ENCODE results near the gene FNTB. TPM values are rescaled to one million over a fixed set of nuclear protein-coding genes. Genes with fewer than 3 reads are reported as not detected.
A peak's percentile ranks its signal among the peaks of the same experiment; 100 is the strongest.

Gene FNTB, protein sequence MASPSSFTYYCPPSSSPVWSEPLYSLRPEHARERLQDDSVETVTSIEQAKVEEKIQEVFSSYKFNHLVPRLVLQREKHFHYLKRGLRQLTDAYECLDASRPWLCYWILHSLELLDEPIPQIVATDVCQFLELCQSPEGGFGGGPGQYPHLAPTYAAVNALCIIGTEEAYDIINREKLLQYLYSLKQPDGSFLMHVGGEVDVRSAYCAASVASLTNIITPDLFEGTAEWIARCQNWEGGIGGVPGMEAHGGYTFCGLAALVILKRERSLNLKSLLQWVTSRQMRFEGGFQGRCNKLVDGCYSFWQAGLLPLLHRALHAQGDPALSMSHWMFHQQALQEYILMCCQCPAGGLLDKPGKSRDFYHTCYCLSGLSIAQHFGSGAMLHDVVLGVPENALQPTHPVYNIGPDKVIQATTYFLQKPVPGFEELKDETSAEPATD
- polyA plus RNA-seq (2013, experiment 1 of 2) = 10.8 TPM
- 11.0 TPM for polyA plus RNA-seq (2013, experiment 2 of 2)

DNA sequence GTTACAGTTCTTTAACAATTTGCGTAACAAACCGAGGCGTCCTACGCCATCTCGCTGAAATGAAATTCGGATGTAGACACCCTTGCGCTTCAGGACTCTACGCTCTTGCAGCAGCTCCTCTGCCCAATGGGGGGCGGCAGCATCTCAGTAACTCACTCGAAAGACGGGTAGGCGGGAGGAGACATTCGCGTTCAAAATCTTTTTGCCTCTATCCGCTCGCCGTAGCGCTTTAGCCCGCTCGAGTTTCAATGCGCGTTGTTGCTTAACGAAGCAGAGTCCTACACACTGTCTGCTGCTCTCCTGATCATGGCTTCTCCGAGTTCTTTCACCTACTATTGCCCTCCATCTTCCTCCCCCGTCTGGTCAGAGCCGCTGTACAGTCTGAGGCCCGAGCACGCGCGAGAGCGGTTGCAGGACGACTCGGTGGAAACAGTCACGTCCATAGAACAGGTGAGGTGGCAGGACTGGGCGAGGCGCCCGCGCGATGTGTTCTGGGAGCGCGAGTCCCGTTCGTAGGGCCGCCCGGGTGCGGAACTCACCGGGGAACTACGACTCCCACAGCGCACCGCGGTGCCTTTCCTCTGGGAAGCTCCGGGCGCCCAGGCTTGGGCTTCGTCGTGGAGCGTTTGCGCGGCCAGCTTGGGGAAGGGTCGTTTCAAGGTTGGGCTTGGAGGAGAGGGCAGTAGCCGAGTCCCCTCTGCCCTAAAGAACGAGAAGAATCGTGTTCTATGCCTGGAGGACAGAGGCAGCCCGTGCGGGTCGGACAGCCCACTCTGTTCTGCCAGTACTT, at the start of gene FNTB:
TSS of gene FNTB (plus strand) at position 248 of the 790 bp plus-strand sequence. CDS start at position 307, 59 bp downstream.
- Histone ChIP-seq H3K23ac (ENCODE audit: low read depth, low read length, poor library complexity) (peak within 1 kb of the TSS; percentile 27), H3K4me1 (ENCODE audit: control insufficient read depth in 2 of 2, insufficient read depth in 1 of 2, low read depth in 1 of 2, low read length in 2 of 2) (peaks cover 0 to 2% of the 10 kb centered on the region in 2 donors), H3K4me3 (ENCODE audit: low read length in 2 of 2) (peak within 1 kb of the TSS; percentile 90 to 92), H3K4me2 (ENCODE audit: insufficient read depth, low read length, poor library complexity, severe bottlenecking) (peak within 1 kb of the TSS; percentile 86), H2BK5ac (ENCODE audit: low read length) (peak within 1 kb of the TSS; percentile 0), H3K18ac (ENCODE audit: low read length) (peak within 1 kb of the TSS; percentile 87), H3K14ac (ENCODE audit: low read length) (peak within 1 kb of the TSS; percentile 92), H4K91ac (ENCODE audit: low read depth, low read length, poor library complexity) (no peak within 1 kb of the TSS), H3K9ac (ENCODE audit: low read depth, low read length, poor library complexity) (peak within 1 kb of the TSS; percentile 89), H3K4ac (ENCODE audit: low read length) (no peak within 1 kb of the TSS), H3K36me3 (replicated peaks in 1 of 2; ENCODE audit: control insufficient read depth in 2 of 2, insufficient read depth in 2 of 2, low read length in 2 of 2) (no peaks in the 10 kb centered on the region), H2BK15ac (ENCODE audit: low read length) (no peak within 1 kb of the TSS), H2AK5ac (ENCODE audit: low read depth, low read length) (peak within 1 kb of the TSS; percentile 73), H2BK120ac (ENCODE audit: low read depth, low read length) (no peak within 1 kb of the TSS), H3K9me3 (replicated peaks in 1 of 2; ENCODE audit: control insufficient read depth in 2 of 2, insufficient read depth in 1 of 2, low read depth in 1 of 2, low read length in 2 of 2) (no peaks in the 10 kb centered on the region), H3K79me1 (ENCODE audit: low read depth, low read length) (peaks cover 3% of the 10 kb centered on the region), H3K27ac (replicated peaks; ENCODE audit: low read length) (peak within 1 kb of the TSS; percentile 52), H2AFZ (ENCODE audit: low read length) (peak within 1 kb of the TSS; percentile 94), H2BK12ac (ENCODE audit: low read length) (no peak within 1 kb of the TSS), H4K8ac (ENCODE audit: low read depth, low read length) (no peak within 1 kb of the TSS), H3K27me3 (ENCODE audit: control insufficient read depth in 3 of 3, insufficient read depth in 3 of 3, low read depth in 1 of 3, low read length in 3 of 3) (peaks cover 0 to 5% (median 0%) of the 10 kb centered on the region in 3 experiments)
- peak; percentile 96 for DNase-seq (ENCODE audit: low spot score)
- no CpG with 5 or more reads among the region's 65 CpGs for WGBS, 2 donors (ENCODE audit: extremely low coverage in 2 of 2, insufficient read length in 2 of 2, insufficient replicate concordance in 1 of 2)

DNA sequence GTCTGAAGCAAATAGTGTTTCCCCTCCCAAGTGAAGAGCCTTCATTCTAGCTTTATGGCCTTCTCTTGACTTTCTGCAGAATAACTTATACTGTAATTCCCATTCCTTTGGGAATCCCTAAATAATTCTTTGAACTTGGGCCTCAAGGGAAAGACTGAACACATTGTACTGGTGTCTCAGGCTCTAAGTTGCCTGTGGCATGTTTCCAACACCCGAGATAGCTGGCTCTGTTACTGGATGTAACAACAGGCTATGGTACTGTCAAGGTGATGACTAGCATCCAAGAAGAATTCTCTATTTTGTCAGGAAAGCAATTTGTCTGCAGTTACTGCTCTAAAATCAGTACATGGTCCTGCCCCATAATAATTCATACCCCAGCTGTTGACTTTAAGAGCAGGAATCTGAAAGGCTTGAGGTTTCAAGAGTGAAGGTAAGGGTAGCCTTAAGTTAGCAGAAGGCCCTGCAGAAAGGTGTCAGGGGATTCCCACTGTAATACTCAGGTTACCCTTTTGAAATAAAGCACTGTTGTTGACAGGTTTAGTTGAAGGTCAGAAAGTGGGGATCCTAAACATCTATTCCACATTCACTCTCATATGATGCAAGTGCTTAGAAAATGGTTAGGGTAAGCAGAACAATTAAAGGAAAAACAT, 49.4 kb upstream of the FNTB start:
- no CpG with 5 or more reads among the region's 1 CpG for WGBS, 2 donors (ENCODE audit: extremely low coverage in 2 of 2, insufficient read length in 2 of 2, insufficient replicate concordance in 1 of 2)

DNA sequence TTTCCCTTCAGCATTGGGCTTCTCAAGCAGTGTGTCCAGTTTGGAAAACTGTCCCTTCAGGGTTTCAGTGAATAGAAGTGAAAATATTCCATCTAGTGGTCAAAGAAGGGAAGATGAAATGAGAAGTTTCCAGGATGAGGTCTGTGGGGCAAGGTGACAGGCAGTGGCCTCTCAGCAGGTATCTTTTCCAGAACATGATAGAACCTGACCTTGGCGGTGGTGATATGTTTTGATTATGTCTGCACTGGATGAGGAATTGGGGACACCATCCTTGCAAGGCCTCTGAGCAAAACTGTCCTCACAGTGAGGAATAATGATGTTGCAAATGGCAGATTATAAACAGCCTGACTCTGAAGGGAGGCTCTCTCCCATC, 48.9 kb upstream of the FNTB start:
- H2AFZ ChIP-seq (ENCODE audit: low read length) = no peak overlapping the region
- no peak overlapping the region for H3K4ac ChIP-seq (ENCODE audit: low read length)
- H3K4me3 ChIP-seq (ENCODE audit: low read length in 2 of 2) = no peak overlapping the region
- H3K79me1 ChIP-seq (ENCODE audit: low read depth, low read length) = no peaks in the 10 kb centered on the region
- peaks cover 0 to 1% of the 10 kb centered on the region in 2 donors for H3K4me1 ChIP-seq (ENCODE audit: control insufficient read depth in 2 of 2, insufficient read depth in 1 of 2, low read depth in 1 of 2, low read length in 2 of 2)
- no CpG with 5 or more reads among the region's 1 CpG for WGBS, 2 donors (ENCODE audit: extremely low coverage in 2 of 2, insufficient read length in 2 of 2, insufficient replicate concordance in 1 of 2)
- no peak overlapping the region for H2BK5ac ChIP-seq (ENCODE audit: low read length)
- H2BK15ac ChIP-seq (ENCODE audit: low read length) = no peak overlapping the region
- no peak overlapping the region for H3K27ac ChIP-seq (replicated peaks; ENCODE audit: low read length)
- H2BK120ac ChIP-seq (ENCODE audit: low read depth, low read length) = no peak overlapping the region
- no peak overlapping the region for H4K8ac ChIP-seq (ENCODE audit: low read depth, low read length)
- H3K36me3 ChIP-seq (replicated peaks in 1 of 2; ENCODE audit: control insufficient read depth in 2 of 2, insufficient read depth in 2 of 2, low read length in 2 of 2) = peaks cover 3 to 42% of the 10 kb centered on the region in 2 donors
- H3K9me3 ChIP-seq (replicated peaks in 1 of 2; ENCODE audit: control insufficient read depth in 2 of 2, insufficient read depth in 1 of 2, low read depth in 1 of 2, low read length in 2 of 2) = no peaks in the 10 kb centered on the region
- DNase-seq (ENCODE audit: low spot score) = no peak
- no peak overlapping the region for H3K23ac ChIP-seq (ENCODE audit: low read depth, low read length, poor library complexity)
- no peak overlapping the region for H2BK12ac ChIP-seq (ENCODE audit: low read length)
- no peak overlapping the region for H3K14ac ChIP-seq (ENCODE audit: low read length)
- H3K18ac ChIP-seq (ENCODE audit: low read length) = no peak overlapping the region
- H2AK5ac ChIP-seq (ENCODE audit: low read depth, low read length) = no peak overlapping the region
- H3K27me3 ChIP-seq (ENCODE audit: control insufficient read depth in 3 of 3, insufficient read depth in 3 of 3, low read depth in 1 of 3, low read length in 3 of 3) = no peaks in the 10 kb centered on the region
- H3K9ac ChIP-seq (ENCODE audit: low read depth, low read length, poor library complexity) = no peak overlapping the region
- no peak overlapping the region for H3K4me2 ChIP-seq (ENCODE audit: insufficient read depth, low read length, poor library complexity, severe bottlenecking)
- H4K91ac ChIP-seq (ENCODE audit: low read depth, low read length, poor library complexity) = no peak overlapping the region

More for the DNA sequence above, 49.4 kb upstream of the FNTB start:
- Histone ChIP-seq H3K27me3 (ENCODE audit: control insufficient read depth in 3 of 3, insufficient read depth in 3 of 3, low read depth in 1 of 3, low read length in 3 of 3) (no peaks in the 10 kb centered on the region), H3K23ac (ENCODE audit: low read depth, low read length, poor library complexity) (no peak overlapping the region), H3K14ac (ENCODE audit: low read length) (no peak overlapping the region), H3K9me3 (replicated peaks in 1 of 2; ENCODE audit: control insufficient read depth in 2 of 2, insufficient read depth in 1 of 2, low read depth in 1 of 2, low read length in 2 of 2) (no peaks in the 10 kb centered on the region), H2BK12ac (ENCODE audit: low read length) (no peak overlapping the region), H3K27ac (replicated peaks; ENCODE audit: low read length) (no peak overlapping the region), H2BK120ac (ENCODE audit: low read depth, low read length) (no peak overlapping the region), H3K9ac (ENCODE audit: low read depth, low read length, poor library complexity) (no peak overlapping the region), H3K4ac (ENCODE audit: low read length) (no peak overlapping the region), H2BK15ac (ENCODE audit: low read length) (no peak overlapping the region), H3K4me2 (ENCODE audit: insufficient read depth, low read length, poor library complexity, severe bottlenecking) (no peak overlapping the region), H2AFZ (ENCODE audit: low read length) (no peak overlapping the region), H3K79me1 (ENCODE audit: low read depth, low read length) (no peaks in the 10 kb centered on the region), H2BK5ac (ENCODE audit: low read length) (no peak overlapping the region), H4K91ac (ENCODE audit: low read depth, low read length, poor library complexity) (no peak overlapping the region), H3K18ac (ENCODE audit: low read length) (no peak overlapping the region), H2AK5ac (ENCODE audit: low read depth, low read length) (no peak overlapping the region), H4K8ac (ENCODE audit: low read depth, low read length) (no peak overlapping the region), H3K4me1 (ENCODE audit: control insufficient read depth in 2 of 2, insufficient read depth in 1 of 2, low read depth in 1 of 2, low read length in 2 of 2) (peaks cover 1 to 2% of the 10 kb centered on the region in 2 donors), H3K4me3 (ENCODE audit: low read length in 2 of 2) (no peak overlapping the region), H3K36me3 (replicated peaks in 1 of 2; ENCODE audit: control insufficient read depth in 2 of 2, insufficient read depth in 2 of 2, low read length in 2 of 2) (peaks cover 3 to 47% of the 10 kb centered on the region in 2 donors)
- DNase-seq (ENCODE audit: low spot score) = no peak
